Esophagus squamous epithelium (tissue), 5 donors: ENCODE measurements around the gene TFF3. TPM values are rescaled to one million over a fixed set of nuclear protein-coding genes. Genes with fewer than 3 reads are reported as not detected.

Experiments used
- DNase-seq: peaks from one replicate; lab custom pipeline; 2025; lab: John Stamatoyannopoulos, UW
- H3K27ac ChIP-seq, 4 donors: fragments of 200-600 bp; sonication (generic); one replicate each; pipeline ENCODE4 v1.5.1; 2016 to 2019; ENCODE audit warnings: mild to moderate bottlenecking in 1 of 4
- H3K27me3 ChIP-seq, 4 donors: fragments of 200-600 bp; sonication (generic); 1 replicate in 3 of 4; 2 replicates in 1 of 4; pipeline versions ENCODE4 v1.5.1 to v1.6.0; 2017 to 2021; ENCODE audit warnings: antibody characterized with exemption in 1 of 4
- H3K36me3 ChIP-seq, 3 donors: fragments of 200-600 bp; sonication (generic); one replicate each; pipeline ENCODE4 v1.5.1; 2016 to 2019
- H3K4me1 ChIP-seq, 3 donors: fragments of 200-600 bp; sonication (generic); one replicate each; pipeline ENCODE4 v1.5.1; 2017 to 2019
- H3K4me3 ChIP-seq, 4 donors: fragments of 200-600 bp; sonication (generic); 1 replicate in 3 of 4; 2 replicates in 1 of 4; pipeline ENCODE4 v1.5.1; 2016 to 2019; ENCODE audit warnings: mild to moderate bottlenecking in 2 of 4, moderate library complexity in 1 of 4
- H3K9me3 ChIP-seq, 3 donors: fragments of 200-600 bp; sonication (generic); one replicate each; pipeline ENCODE4 v1.5.1; 2016 to 2019
- POLR2A ChIP-seq, 4 donors: fragments of 450-650 bp; IDR thresholded peaks; one replicate each; pipeline ENCODE4 v1.6.1; 2017; ENCODE audit warnings: antibody characterized with exemption in 4 of 4, mild to moderate bottlenecking in 4 of 4, moderate library complexity in 3 of 4
- WGBS, 2 donors: methylation state at CpG; one replicate each; pipeline ENCODE4 v1.1.5; 2018; 5-methylcytosine and 5-hydroxymethylcytosine counted together
- intact Hi-C: fragments of 100-400 bp; cut with DNase I; formaldehyde crosslinking; loops from one replicate; pipeline ENCODE4 v1.15.0; 2022
- total RNA-seq, 4 donors: library from RNA; depleted of rRNA; stranded (reverse); fragments of >200 nt; gene quantifications; one replicate each; pipeline ENCODE4 v1.1.0, GENCODE V29; 2016
- TF ChIP-seq, protein P1 (sequence below), 6 experiments: fragments of 450-650 bp in 4 of 6; fragments of 200-600 bp in 2 of 6; sonication (generic) in 2 of 6; IDR thresholded peaks; one replicate each; pipeline ENCODE4 v1.5.1; 2016 to 2019; ENCODE audit warnings: antibody characterized with exemption in 6 of 6, mild to moderate bottlenecking in 4 of 6, moderate library complexity in 4 of 6
- donor health status: DM: yes; HTN: yes; CAD: no.

The TFF3 gene
- total RNA-seq, 4 donors from 2014 or later: 1.4 to 15.1 (median 7.2) TPM; not detected in 1

GRCh38 chr21:42361286-42361685, 46.1 kb upstream of the TFF3 start:
- Histone ChIP-seq H3K36me3 (no peaks in the 10 kb centered on the region), H3K27ac (no peak overlapping the region), H3K27me3 (peaks cover 0 to 67% (median 0%) of the 10 kb centered on the region in 4 donors), H3K9me3 (peaks cover 0 to 22% (median 5%) of the 10 kb centered on the region in 3 donors), H3K4me3 (no peak overlapping the region), H3K4me1 (peaks cover 0 to 3% (median 0%) of the 10 kb centered on the region in 3 donors)
- no peak for DNase-seq
- WGBS, 2 donors: 37 to 60% methylated on average over 1 to 5 of the region's 7 CpGs
- intact Hi-C loops: no loop called here
- TF ChIP-seq POLR2A (IDR thresholded peaks at IDR 0.05): no peak
- TF ChIP-seq, protein P1, sequence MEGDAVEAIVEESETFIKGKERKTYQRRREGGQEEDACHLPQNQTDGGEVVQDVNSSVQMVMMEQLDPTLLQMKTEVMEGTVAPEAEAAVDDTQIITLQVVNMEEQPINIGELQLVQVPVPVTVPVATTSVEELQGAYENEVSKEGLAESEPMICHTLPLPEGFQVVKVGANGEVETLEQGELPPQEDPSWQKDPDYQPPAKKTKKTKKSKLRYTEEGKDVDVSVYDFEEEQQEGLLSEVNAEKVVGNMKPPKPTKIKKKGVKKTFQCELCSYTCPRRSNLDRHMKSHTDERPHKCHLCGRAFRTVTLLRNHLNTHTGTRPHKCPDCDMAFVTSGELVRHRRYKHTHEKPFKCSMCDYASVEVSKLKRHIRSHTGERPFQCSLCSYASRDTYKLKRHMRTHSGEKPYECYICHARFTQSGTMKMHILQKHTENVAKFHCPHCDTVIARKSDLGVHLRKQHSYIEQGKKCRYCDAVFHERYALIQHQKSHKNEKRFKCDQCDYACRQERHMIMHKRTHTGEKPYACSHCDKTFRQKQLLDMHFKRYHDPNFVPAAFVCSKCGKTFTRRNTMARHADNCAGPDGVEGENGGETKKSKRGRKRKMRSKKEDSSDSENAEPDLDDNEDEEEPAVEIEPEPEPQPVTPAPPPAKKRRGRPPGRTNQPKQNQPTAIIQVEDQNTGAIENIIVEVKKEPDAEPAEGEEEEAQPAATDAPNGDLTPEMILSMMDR (IDR thresholded peaks at IDR 0.05): no peak

DNA sequence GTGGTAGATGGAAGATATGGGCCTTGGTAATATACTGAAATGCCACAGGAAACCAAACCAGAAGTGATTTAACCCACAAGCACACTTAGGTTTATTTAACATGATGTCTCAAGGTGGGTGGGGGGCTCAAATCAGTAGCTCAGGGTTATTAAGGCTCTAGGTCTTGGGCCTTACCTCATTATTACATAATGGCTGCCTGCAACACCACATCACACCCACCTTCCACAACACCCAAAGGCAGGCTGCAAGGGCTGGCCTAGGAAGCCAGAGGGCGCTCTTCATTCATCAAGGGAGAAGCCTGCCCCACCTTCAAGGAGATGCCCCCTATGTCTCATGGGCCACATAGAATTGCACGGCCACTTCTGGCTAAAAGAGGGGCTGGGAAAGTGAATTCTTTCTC, 45.1 kb upstream of the TFF3 start:
- no peak overlapping the region for H3K27ac ChIP-seq
- H3K36me3 ChIP-seq: no peaks in the 10 kb centered on the region
- TF ChIP-seq, protein P1 (IDR thresholded peaks at IDR 0.05): no peak
- TF ChIP-seq POLR2A (IDR thresholded peaks at IDR 0.05): no peak
- DNase-seq: no peak
- peaks cover 0 to 65% (median 0%) of the 10 kb centered on the region in 4 donors for H3K27me3 ChIP-seq
- no peaks in the 10 kb centered on the region for H3K4me1 ChIP-seq
- H3K4me3 ChIP-seq: no peak overlapping the region
- intact Hi-C loops: no loop called here
- WGBS, 2 donors: 38% methylated on average over 1 of the region's 2 CpGs; no CpG with 5 or more reads in 1 of the 2 donors
- H3K9me3 ChIP-seq: peaks cover 0 to 32% (median 9%) of the 10 kb centered on the region in 3 donors

DNA sequence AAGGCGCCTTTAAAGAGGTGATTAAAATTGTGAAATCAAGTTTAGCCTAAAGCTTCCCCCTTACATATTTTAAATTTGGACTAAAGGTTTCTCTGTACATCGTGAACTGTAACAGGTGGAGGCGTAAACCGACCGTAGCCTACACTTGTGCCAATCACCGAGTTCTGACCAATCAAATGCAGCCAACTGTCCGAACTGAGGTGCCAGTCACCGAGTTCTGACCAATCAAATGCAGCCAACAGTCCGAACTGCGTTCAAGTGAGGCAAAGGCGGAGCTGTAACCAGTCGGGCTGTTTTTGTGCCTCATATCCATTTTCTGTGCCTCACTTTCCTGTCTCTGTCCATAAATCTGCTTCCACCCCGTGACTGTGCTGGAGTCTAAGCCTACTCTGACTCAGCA, 43.7 kb upstream of the TFF3 start:
- no peak for TF ChIP-seq POLR2A (IDR thresholded peaks at IDR 0.05)
- TF ChIP-seq, protein P1 (IDR thresholded peaks at IDR 0.05): no peak
- 82 to 84% methylated on average over 13 of the region's 13 CpGs for WGBS, 2 donors
- intact Hi-C loops: no loop called here
- Histone ChIP-seq H3K27ac (no peak overlapping the region), H3K9me3 (peaks cover 0 to 36% (median 13%) of the 10 kb centered on the region in 3 donors), H3K27me3 (peaks cover 0 to 51% (median 0%) of the 10 kb centered on the region in 4 donors), H3K4me3 (no peak overlapping the region), H3K36me3 (no peaks in the 10 kb centered on the region), H3K4me1 (no peaks in the 10 kb centered on the region)
- DNase-seq: no peak

DNA sequence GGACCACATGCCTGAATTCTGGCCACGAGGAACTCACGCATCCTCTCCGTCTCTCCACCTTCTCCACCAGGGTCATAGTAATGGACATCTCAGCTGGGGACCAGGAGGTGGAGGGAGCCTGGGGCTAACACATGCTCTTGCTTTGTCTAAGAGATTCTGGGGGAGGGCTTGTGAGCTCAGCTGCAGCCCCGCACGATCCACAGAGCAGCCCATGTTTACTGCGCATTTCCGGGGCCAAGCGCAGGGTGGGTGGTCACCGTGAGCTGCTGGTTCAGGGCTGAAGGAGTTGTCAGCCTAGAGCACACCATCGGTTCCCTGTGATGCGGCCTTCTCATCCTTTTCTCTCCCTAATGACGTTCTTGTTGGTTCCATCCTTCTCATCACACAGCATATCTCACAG, 43.1 kb upstream of the TFF3 start:
- no peak overlapping the region for H3K4me3 ChIP-seq
- peaks cover 0 to 36% (median 13%) of the 10 kb centered on the region in 3 donors for H3K9me3 ChIP-seq
- H3K4me1 ChIP-seq: no peaks in the 10 kb centered on the region
- intact Hi-C loops: no loop called here
- WGBS, 2 donors: 89% methylated on average over 9 to 12 of the region's 12 CpGs
- H3K27me3 ChIP-seq: peaks cover 0 to 44% (median 0%) of the 10 kb centered on the region in 4 donors
- no peak overlapping the region for H3K27ac ChIP-seq
- TF ChIP-seq, protein P1 (IDR thresholded peaks at IDR 0.05): no peak
- no peak for TF ChIP-seq POLR2A (IDR thresholded peaks at IDR 0.05)
- no peak for DNase-seq
- no peaks in the 10 kb centered on the region for H3K36me3 ChIP-seq

- DNase-seq: no peak
- TF ChIP-seq, protein P1 (IDR thresholded peaks at IDR 0.05): no peak
- no peak for TF ChIP-seq POLR2A (IDR thresholded peaks at IDR 0.05)
- Histone ChIP-seq H3K36me3 (no peaks in the 10 kb centered on the region), H3K27ac (no peak overlapping the region), H3K4me3 (no peak overlapping the region), H3K27me3 (peaks cover 0 to 38% (median 0%) of the 10 kb centered on the region in 4 donors), H3K9me3 (peaks cover 0 to 36% (median 13%) of the 10 kb centered on the region in 3 donors), H3K4me1 (no peaks in the 10 kb centered on the region)
- intact Hi-C loops: no loop called here
- 45 to 59% methylated on average over 3 of the region's 3 CpGs for WGBS, 2 donors
Measured at GRCh38 chr21:42357307-42357706, 42.1 kb upstream of the TFF3 start.
